ENCODE results near the gene EMB.
"Not testable (repeated sequence)": the region's sequence is repeated elsewhere in the genome, so short reads cannot be mapped to it uniquely, and the experiment has no call there.

DNA sequence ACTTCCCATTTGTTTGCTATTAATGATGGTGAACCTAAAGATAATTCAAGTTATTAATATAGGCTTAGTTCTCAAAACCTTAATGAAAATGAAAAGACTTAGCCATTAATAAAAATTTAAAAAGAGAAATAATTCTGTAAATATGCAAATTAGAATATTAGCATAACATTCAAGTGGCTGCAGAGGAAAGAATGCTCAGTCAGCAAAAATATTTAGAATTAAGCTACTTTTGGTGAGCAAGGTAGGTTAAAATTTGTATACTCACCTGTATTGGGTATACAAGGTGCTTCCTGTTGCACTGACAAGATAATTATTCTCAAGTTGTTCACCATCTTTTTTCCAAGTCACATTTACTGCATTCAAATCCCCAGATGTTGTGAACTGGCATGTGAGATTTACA is 30.2 kb downstream of the EMB start:
- TF ChIP-seq, protein P1, sequence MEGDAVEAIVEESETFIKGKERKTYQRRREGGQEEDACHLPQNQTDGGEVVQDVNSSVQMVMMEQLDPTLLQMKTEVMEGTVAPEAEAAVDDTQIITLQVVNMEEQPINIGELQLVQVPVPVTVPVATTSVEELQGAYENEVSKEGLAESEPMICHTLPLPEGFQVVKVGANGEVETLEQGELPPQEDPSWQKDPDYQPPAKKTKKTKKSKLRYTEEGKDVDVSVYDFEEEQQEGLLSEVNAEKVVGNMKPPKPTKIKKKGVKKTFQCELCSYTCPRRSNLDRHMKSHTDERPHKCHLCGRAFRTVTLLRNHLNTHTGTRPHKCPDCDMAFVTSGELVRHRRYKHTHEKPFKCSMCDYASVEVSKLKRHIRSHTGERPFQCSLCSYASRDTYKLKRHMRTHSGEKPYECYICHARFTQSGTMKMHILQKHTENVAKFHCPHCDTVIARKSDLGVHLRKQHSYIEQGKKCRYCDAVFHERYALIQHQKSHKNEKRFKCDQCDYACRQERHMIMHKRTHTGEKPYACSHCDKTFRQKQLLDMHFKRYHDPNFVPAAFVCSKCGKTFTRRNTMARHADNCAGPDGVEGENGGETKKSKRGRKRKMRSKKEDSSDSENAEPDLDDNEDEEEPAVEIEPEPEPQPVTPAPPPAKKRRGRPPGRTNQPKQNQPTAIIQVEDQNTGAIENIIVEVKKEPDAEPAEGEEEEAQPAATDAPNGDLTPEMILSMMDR (IDR thresholded peaks at IDR 0.05; ENCODE audit: poor library complexity), result not testable (repeated sequence)
- not testable (repeated sequence) for TF ChIP-seq EZH2phosphoT487 (IDR thresholded peaks at IDR 0.05; ENCODE audit: low read depth, severe bottlenecking, unreplicated experiment); EZH2 (IDR thresholded peaks at IDR 0.05; ENCODE audit: borderline replicate concordance)

All from hepatocyte (in vitro differentiated cells).